HG02571 (cell line): ENCODE data around the gene MMP10.

Experiments used
- ATAC-seq: cut with Tn5 transposase; IDR thresholded peaks from one replicate; pipeline ENCODE4 v1.9.1; 2021; ENCODE audit warnings: mild to moderate bottlenecking, moderate library complexity; ENCODE audit not compliant: unreplicated experiment

The MMP10 gene

DNA sequence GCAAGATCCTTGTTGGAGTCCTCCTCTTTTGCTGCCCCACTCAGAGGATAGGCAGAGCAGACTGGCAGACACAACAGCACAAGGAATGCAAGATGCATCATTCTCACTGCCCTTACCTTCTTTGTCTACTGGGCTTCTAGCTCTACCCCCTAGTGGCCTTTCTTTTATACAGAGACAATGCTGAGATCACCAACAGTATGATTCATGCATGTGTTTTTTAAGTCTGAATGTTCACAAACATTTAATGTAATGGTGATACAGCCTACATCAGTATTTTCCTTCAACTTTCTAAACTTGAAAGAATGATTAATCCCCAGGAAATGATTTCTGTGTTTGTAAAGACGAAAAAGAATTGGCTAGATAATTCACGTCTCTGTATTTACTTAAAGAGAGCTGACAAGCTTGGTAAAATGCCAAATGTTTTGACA lies at the start of gene MMP10:
Gene MMP10, minus strand, starts transcription at position 138 of the 428 bp plus-strand sequence. Its CDS starts 37 bp downstream, at position 101.
- ATAC-seq, result no peak

GRCh38 chr11:102829316-102830000 lies 49.0 kb upstream of the MMP10 start:
- no peak for ATAC-seq

GRCh38 chr11:102824556-102824955 lies 44.1 kb upstream of the MMP10 start:
- no peak for ATAC-seq

DNA sequence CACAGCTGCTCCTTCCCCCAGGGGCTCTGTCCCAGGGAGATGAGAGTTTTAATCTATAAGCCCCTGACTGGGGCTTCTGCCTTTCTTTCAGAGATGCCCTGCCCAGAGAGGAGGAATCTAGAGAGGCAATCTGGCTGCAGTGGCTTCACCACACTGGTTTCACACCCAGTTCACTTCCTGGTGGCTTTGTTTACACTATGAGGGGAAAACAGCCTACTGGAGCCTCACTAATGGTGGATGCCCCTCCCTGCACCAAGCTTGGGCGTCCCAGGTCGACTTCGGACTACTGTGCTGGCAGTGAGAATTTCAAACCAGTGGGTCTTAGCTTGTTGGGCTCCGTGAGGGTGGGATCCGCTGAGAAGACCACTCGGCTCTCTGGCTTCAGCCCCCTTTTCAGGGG lies 39.1 kb upstream of the MMP10 start:
- no peak for ATAC-seq

DNA sequence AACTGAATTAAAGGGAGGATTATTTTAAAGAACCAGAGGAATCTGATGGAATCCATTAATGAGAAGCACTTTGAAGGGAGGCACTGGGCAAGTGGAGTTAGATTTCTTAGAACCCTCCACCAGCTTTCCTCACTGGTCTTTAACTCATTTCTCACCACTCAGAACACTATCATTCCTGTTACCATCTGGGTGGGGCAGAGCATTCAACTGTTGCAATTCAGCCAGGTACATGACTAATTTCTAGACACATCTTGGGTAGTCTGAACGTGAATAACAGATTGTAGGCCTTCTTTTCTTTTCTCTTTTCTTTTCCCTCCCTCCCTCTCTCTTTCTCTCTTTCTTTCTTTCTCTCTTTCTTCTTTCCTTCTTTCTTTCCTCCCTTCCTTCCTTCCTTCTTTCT lies 33.1 kb upstream of the MMP10 start:
- ATAC-seq, result no peak

DNA sequence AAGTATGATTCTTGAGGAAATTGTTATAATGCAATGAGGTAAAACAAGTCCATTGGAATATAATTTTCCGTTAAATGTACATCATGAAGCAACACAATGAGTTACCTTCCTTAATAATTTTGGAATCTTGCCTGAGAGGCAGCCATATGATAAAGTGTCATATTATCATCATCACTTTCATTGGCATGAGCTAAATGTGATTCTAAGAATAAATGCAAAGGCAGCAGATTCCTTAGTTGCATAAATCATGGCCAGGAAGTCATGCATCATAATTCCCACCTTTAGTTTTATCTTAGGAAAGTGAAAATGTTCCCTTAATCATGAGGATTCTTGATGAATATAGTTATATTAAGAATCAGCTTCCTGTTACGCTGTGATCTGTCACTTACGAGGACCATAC lies 31.8 kb upstream of the MMP10 start:
- ATAC-seq, result no peak

DNA sequence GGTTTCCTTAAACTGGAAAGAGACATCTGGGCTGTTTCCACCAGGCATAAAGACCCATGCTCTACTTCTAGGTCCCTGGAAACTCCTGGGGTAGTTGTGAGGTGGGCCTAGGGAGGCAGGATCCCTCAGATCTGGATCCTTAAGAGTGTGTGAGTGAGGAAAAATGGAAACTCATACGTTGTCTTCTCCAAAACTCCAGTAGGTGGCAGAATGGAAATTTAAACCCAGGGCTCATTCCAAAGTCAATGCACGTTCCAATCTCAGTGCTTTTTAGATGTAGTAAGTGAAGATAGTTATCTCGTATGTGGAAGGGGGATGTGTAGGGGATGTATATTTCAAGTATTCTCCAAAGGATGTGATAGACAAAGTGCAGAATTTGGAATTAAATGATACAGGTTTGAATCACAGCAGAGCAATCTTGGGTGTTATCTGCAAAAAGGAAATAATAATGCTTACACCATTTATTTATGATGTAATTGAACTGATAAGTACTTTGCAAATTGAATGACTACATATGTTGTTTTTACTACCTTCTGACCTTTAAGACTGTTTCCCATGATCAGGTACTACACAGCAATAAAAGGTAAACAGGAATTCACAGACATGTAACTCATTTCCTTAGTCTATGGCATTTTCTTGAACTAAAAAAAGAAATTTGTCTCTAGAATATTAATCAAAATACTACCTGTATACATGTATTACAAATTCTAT lies 30.7 kb upstream of the MMP10 start:
- ATAC-seq, result no peak

DNA sequence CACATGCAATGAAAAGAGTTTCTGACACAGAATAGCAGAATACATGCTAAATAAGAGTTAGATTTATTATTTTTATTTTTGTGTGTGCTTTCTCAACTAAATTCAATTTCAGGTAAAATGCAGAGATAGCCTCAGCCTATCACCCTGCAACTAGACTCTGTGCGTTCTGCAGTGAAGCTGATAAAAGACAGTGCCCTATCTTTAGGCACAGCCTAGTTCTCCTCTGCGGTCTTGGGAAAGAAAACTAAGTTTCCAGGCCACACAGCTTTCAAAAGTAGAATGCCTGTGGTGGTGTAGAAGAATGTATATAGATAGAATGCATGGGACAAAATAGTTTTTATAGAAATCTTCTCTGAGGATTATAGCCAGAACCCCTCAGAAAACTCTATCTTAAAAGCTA lies 29.5 kb upstream of the MMP10 start:
- ATAC-seq, result no peak

DNA sequence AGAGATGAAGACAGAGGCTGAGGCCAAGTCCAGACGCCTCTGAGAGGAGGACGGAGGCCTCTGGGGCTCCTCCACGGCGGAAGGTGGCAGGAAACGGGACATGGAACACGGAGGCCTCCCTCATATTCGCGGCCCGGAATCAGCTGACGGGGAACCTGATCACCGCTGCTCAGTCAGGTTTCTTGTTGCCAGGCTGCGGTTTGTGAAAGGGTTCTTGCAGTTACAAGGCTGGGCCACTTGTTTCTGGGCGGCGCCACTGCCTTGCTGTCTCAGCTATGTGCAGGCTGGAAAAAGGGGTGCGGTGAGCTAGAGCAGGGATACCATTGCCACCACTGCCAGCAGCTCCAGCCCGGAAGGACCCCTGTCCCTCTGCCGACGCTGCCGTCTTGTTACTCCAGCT lies 27.5 kb upstream of the MMP10 start:
- ATAC-seq, result no peak

GRCh38 chr11:102806296-102806695 lies 25.9 kb upstream of the MMP10 start:
- no peak for ATAC-seq

- ATAC-seq, result no peak
These were observed 21.9 kb upstream of the MMP10 start for GRCh38 chr11:102802341-102802740.

DNA sequence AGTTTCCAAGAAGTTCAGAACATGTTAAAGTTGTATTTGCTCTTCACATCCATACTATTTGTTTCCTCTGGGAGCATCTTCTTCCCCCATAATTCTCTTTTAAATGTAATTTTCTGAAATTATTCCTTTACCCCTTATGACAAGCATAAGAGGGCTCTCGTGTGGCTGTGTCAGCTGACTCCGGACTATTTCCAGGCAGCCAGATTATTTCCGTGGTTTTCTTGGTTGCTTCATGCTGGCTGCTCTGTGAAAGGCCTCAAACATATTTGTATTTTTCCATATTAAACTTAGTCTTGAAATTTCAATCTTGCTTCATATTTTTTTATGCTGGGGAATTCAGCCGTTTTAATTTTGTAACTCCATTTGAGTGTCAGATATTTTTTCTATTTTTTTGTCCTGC lies 20.3 kb upstream of the MMP10 start:
- no peak for ATAC-seq

- no peak for ATAC-seq
These were observed 19.4 kb upstream of the MMP10 start for GRCh38 chr11:102799681-102800340.

DNA sequence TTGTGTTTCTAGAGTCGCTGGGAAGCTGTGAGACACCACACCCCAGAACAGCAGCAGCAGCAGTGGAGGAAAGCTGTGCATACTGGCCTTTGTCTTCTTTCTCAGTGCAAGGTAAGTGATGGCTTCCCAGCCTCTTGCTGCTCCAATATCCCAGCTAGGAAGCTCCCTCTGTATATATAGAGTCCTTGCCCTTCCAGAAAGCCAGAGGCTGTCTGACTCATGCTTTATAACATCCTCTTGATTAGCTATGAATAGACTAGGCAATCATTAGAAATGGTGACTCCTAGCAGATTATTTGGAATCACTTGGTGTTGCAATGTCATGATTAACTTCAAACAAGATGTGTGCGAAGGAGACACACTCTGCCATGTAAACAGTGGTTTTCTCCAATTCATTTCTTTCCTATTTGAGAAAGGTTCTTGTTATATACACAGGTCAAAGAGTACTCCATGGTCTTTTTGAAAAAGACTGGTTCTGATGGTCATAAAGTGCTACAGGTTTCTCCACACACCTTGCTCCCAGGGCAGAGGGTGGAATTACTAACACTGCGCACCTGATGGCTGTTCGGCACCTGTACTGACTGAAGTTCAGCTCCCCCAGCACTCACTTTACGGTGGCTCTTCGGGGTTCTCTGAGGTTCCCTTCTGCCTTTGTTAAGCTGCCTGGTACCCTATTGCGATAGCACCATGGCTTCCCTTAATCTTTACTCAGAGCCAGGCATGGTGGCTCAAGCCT lies 17.8 kb upstream of the MMP10 start, which contains the start of gene MMP1:
Gene MMP1, minus strand, starts transcription at position 149 of the 735 bp plus-strand sequence. Its CDS starts 68 bp downstream, at position 81.
- no peak for ATAC-seq

DNA sequence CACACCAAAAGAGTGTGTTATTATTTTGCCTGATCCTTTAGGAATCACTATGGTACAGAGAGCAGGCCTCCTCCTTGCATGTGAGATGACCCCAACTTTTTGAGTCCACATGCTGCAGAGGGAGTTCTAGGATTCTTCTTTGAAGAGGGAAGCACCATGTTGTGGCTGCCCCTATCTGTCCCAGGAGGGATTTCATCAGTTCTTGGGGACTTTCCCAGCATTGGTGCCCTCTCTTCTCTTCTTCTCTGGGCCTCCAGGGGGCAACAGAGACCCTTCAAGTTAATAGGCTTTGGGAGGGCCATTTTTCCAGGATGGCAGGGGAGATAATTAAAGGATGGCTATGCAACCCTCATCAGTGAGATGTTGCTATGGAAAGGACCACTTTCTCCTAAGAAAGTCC lies 14.0 kb upstream of the MMP10 start:
- ATAC-seq, result peak; percentile 92

- no peak for ATAC-seq
These were observed 13.4 kb upstream of the MMP10 start for GRCh38 chr11:102793677-102794290.

DNA sequence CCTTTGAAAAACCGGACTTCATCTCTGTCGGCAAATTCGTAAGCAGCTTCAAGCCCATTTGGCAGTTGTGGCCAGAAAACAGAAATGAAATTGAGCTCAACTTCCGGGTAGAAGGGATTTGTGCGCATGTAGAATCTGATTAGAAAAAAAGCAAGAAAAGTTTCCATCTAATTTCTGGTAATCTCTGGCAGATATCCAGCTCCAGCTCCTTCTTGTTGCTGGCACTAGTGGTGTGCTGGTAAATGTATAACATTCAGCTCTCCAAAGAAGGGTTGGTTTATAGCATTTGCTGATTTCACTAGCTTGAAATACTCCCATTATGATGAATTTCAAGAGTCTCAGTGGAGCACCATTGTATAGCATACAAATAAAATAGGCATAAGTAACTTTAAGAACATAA lies 12.2 kb upstream of the MMP10 start:
- ATAC-seq, result no peak

DNA sequence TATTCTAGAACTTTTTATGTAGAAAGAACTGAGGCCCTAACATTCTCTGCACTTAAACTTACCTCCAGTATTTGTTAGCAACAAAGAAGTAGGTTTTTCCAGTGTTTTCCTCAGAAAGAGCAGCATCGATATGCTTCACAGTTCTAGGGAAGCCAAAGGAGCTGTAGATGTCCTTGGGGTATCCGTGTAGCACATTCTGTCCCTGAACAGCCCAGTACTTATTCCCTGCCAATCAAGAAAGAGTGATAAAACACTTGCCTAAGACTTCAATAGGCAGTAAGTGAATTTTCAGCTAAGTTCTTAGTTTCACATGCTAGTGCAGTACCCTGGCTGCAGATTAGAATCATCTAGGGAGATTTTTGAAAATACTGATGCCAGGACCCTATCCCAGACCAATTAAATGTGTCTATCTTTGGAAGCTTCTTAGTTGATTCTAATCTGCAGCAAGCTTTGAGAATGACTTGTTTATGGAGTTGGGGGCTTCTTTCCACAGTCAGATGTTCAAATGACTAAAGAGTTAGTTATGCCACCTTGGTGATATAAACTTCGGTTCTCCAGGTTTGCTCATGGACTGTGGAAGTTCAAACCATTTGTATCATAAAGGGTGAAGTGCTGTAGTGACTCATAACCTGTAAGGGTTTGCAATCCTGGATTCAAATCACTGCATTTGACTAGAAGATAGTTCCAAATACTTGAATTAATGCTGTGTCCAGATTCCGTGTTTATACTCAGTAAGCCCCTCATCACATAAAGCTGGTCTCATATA lies 11.0 kb upstream of the MMP10 start:
- no peak for ATAC-seq

GRCh38 chr11:102788334-102788995 lies 8.0 kb upstream of the MMP10 start:
- no peak for ATAC-seq

DNA sequence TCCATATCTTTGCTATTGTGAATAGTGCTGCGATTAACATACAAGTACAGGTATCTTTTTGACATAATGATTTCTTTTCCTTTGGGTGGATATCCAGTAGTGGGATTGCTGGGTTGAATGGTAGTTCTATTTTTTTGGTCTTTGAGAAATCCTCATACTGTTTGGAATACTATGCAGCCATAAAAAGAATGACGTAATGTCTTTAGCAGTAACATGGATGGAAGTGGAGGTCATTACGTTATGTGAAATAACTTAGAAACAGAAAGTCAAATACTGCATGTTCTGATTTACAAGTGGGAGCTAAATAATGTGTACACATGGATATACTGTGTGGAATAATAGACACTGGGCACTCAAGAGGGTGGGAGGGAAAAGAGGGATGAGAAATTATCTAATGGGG lies 4.0 kb upstream of the MMP10 start:
- ATAC-seq, result no peak
